ENCODE results near the gene SPRR4.
"Not testable (repeated sequence)": the region's sequence is repeated elsewhere in the genome, so short reads cannot be mapped to it uniquely, and the experiment has no call there.

SPRR4 gene

DNA sequence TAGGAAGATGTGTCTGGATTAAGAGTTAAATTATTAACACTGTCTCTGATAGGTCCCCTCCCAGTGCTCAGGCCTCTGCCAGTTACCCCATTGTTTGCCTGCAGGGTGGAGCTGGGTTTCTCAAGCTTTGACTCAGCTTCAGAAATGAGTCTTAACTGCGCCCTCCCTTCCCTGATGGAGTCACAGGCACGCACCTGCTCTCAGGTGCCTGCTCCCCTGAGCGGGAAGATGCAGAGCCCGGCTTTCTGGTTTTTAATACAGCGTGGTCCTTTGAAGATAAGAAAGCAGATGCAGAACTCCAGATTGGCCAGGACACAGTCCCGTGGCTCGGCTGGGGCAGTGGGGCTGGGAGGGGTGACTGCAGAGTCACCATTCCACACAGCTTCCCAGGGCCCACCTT, 3.2 kb upstream of the SPRR4 start:
- DNase-seq: no peak

DNA sequence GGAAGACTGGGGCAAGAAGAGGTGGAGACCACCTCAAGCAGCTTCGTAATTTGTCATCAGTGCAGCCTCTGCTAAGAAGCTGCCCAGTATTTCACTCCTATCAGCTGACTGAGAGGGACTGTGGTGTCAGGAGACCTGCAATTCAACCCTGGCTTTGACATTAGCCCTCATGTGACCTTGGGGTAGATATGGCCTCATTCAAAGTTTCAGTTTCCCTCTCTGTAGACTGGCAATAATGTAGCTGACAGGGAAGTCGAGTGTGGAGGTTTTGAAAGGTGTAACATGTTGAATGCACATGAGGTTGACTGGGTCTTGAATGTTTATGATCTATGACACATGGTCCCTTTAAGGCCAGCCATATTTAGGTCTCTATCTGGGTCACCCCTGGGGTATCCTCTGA, 2.2 kb upstream of the SPRR4 start:
- no peak for DNase-seq

GRCh38 chr1:152969036-152969435, 1.4 kb upstream of the SPRR4 start:
- no peak for DNase-seq

DNA sequence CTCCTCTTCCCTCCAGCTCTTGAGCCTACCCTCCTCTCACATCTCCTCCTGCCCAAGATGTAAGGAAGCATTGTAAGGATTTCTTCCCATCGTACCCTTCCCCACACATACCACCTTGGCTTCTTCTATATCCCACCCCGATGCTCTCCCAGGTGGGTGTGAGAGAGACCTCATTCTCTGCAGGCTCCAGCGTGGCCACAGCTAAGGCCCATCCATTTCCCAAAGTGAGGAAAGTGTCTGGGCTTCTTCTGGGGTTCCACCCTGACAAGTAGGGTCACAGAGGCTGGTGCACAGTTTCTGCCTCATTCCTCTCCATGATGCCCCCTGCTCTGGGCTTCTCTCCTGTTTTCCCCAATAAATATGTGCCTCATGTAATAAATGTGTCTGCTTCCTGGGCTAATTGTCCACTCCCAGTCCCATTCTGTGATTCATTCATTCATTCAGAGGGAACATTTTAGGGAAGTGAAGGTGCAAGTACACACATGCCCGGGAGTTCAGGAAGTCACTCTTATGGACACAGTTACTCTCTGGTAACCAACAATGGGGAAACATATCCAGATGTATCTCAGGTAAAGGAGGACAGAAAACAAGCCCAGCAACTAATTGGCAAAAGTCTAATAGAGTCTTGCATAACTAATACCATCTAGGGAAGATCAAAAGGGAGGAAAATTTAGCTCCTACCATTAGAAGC, 1.9 kb downstream of the SPRR4 start:
- DNase-seq: no peak

DNA sequence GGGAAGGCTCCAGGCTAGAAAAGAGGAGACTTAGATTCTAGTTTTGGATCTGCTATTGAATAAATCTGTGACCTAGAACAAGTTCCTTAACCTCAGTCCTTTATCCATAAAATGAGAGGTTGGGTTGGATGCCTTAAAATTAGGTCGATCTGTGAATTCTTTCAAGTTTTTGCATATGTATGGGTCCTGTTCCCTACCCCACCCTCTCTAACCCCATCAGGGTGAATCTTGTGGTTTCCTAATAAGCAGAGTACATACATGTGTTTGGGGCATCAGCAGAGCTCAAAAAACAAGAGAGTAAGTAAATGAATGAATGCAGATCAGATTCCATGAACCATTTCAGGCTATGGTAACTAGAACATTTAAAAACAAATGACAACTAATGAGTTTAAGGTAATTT, 6.2 kb downstream of the SPRR4 start:
- no peak for DNase-seq

DNA sequence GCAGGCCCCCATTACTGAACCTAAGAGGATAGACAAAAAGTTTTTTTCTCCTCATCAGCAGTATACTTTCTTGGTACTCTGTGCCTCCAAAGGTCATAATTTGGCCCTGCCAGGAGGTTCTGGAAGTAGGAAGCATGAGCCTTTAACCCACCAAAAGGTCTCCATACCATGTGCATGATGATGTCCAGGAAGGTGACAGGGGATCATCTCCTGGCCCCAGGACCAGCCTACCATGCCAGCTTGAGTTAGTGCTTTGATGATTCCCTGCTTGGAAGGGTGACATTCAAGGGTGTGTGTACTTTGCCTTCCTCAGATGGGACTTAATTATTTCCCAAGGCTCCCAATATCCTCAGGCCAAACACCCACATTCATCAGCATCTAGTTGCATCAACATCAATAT, 7.2 kb downstream of the SPRR4 start:
- no peak for DNase-seq

DNA sequence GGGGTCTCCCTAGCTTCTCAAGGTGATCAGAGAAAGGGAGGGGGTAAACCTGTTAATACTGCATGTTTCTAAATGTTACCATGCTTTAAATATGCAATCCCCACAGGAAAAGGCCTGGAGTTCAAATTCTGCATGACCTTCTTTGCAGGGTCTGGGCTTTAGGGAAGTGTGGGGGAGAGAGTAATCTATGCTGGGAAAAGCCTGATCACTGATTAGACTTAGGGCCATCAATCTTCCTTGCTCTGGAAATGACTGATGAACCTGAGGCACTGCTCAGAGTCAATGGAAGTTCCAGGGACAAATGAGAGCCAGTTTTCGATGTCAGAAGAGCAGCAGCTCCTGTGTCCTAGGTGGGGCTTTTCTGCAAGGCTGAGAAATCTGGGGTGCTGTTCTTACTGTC, 10.2 kb downstream of the SPRR4 start:
- DNase-seq: no peak

GRCh38 chr1:152981146-152981871, 10.9 kb downstream of the SPRR4 start:
- no peak for DNase-seq

GRCh38 chr1:152982076-152982475, 11.6 kb downstream of the SPRR4 start:
- DNase-seq: no peak

DNA sequence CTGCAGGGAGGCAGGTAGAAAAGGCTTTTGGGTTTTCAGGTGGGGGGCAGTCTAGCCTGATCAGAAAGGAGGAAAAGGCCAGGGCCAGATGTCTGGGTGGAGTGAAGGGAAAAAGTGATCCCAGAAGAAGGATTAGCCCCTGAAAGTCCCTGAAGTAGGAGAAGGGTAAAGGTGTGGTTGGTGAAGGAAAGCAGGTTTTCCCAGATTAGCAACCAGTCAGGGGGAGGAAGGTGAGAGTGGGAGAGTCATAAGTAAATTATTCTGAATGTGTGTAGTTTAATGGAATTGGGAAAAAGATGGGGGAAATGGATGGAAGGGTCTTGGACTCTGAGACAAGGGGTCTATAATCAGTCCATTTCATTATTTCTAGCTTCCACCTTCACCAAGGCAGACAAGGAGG, 12.8 kb downstream of the SPRR4 start:
- no peak for DNase-seq

GRCh38 chr1:152983743-152984142, 13.3 kb downstream of the SPRR4 start, which contains the start of gene SPRR1A:
SPRR1A (plus strand) TSS chr1:152984081; CDS start chr1:152985231, 1,150 bp downstream.
- no peak for DNase-seq

DNA sequence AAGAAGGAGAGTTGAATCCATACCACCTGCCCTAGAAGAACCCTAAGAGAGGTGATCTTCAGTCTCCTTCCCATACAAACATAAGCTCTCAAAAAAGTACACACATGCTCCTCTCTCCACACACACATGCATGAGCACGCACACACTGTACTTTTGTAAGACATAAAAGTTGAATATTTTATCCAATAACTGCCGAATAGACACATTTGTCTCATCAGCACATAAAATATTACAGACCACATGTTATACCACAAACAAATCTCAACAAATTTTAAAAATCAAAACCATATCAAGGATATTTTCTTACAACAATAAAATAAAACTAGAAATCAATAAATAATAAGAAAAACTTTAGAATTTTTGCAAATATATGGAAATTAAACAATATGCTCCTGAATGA, 16.1 kb downstream of the SPRR4 start:
- DNase-seq: no peak

DNA sequence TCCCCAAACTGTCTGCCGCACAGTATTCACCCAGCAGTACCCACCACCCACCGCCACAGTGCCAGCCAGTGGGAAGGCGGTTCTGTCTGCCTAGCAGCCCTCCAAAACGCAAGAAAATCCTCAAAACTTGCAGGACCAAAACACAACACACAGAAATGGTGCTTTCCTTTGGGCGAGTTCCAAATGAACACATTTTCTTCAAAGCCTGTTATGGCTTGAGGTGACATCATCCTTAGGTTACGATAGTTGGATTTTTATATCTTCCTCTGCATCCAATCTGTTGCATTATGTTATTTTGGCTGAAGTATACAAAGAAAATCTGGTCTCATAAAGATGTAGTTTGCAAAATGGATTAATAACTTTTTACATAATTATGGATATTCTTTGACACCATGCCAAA, 22.7 kb downstream of the SPRR4 start:
- DNase-seq: no peak

GRCh38 chr1:152995842-152996241, 25.4 kb downstream of the SPRR4 start:
- DNase-seq: no peak

- no peak for DNase-seq
These were observed 26.4 kb downstream of the SPRR4 start for GRCh38 chr1:152996633-152997400.

- DNase-seq: no peak
These were observed 27.5 kb downstream of the SPRR4 start for GRCh38 chr1:152997901-152998300.

DNA sequence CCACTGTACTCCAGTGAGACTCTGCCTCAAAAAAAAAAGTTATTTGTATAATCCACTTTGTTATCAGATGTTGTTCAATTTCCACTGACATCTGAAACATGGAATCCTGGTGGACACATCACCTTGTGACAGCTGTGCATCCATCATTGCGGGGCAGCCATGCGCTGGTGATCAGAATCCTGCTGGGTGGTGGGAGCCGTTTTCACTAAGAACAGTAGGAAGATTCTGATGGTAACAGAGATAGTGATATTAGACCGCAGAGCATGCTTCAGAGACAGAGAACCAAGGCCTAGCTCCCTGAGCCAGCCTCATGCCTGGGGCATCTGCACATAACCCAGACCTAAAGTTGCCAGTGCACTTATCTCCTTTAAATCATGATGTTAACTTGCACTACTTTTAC, 28.0 kb downstream of the SPRR4 start:
- no peak for DNase-seq

DNA sequence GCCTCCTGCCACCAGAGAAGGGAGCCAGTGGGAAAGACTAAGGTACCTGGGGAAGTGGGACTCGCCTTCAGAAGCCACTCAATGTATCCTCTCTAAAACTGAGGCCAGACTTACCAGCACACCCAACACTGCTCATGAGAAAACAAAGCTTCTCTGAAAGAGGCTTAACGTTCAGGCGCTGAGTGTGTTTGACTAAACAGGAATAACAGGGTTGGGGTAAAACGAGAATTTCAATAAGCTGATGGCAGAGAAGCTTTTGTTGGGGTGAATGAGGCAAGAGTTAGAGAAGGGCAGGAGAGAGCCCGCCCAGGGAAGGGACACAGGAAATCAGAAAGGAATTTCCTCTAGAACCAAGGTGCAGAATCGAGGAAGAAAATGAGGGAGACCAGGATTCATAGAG, 29.4 kb downstream of the SPRR4 start:
- no peak for DNase-seq

DNA sequence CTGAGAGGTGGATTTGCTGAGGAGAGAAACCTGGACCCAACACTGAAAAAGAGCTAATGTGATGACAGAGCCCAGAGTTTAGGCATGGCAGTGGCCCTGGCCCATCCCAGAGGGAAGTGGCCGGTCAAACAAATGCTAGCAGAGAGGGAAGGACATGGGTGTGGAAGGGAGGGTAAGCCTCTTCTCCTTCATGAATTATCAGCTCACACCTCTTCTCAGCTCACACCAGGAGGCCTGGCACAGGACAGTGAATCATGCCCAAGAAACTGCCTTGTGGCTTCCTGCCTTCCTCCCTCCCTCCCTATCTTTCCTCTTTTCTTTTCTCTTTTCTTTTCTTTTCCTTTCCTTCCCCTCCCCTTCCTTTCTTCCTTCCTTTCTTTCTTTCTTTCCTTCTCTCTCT, 29.8 kb downstream of the SPRR4 start:
- DNase-seq: no peak

GRCh38 chr1:153001382-153001781, 30.9 kb downstream of the SPRR4 start, which contains the start of gene SPRR3:
SPRR3 (plus strand) TSS chr1:153001749; CDS start chr1:153003021, 1,272 bp downstream.
- DNase-seq: no peak

DNA sequence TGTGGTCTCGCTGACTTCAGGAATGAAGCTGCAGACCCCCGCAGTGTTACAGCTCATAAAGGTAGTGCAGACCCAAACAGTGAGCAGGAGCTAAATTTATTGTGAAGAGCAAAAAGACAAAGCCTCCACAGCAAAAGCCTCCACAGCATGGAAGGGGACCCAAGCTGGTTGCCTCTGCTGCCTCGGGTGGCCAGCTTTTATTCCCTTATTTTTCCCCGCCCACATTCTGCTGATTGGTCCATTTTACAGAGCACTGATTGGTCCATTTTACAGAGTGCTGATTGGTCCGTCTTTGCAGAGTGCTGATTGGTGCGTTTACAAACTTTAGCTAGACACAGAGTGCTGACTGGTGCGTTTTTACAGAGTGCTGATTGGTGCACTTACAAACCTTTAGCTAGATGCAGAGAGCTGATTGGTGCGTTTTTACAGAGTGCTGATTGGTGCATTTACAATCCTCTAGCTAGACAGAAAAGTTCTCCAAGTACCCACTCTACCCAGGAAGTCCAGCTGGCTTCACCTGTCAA, 40.8 kb downstream of the SPRR4 start:
- DNase-seq: not testable (repeated sequence)

DNA sequence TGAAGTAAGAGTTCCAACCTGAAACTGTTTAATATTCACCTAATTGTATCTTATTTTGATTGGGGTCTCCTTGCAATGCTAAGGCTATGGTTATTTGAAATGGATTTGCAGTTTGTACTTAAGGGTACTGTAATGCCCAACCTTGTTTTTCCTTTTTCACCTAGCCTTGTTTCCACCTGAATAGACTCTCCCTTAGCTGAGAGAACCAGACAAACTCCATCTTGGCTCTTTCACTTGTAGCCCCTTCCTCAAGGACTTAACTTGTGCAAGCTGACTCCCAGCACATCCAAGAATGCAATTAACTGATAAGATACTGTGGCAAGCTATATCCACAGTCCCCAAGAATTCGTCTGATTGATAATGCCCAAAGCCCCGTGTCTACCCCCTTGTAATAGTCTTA, 51.4 kb downstream of the SPRR4 start:
- DNase-seq: not testable (repeated sequence)

Data from stimulated activated CD4-positive, alpha-beta T cell treated with anti-CD3 and anti-CD28 coated beads, Interleukin-2, amount 100 ng/mL, for 48 hours (primary cell).